GM18508 (cell line): ENCODE results near the gene SMIM10.
"Not testable (repeated sequence)": the region's sequence is repeated elsewhere in the genome, so short reads cannot be mapped to it uniquely, and the experiment has no call there.

Source experiments
- ATAC-seq: cut with Tn5 transposase; IDR thresholded peaks from one replicate; pipeline ENCODE4 v1.9.1; 2021; ENCODE audit warnings: moderate number of reproducible peaks; ENCODE audit not compliant: insufficient read depth, unreplicated experiment

Gene SMIM10

DNA sequence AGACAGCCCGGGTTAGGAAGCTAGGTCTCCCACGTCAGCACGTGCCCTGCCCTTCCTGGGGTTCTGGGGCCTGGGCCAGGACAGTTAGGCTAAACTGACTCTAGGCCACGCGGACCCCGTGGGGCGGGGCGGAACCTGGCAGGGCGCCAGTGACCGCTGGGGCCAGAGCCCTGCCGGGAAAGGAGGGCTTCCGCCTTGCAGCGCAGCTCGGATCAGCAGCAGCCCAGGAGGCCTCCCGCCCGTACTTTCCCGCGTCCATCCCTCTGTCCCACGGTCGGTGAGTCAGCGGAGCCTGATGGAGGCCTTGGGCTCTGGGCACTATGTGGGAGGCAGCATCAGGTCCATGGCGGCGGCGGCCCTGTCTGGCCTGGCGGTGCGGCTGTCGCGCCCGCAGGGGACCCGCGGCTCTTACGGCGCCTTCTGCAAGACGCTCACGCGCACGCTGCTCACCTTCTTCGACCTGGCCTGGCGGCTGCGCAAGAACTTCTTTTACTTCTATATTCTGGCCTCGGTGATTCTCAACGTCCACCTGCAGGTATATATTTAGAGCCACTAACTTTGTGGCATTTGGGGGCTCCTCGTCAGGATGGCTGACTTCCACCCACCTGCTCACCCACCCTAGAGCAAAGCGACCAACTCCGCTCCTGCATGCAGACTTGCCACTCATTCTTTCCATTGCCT lies at the start of gene SMIM10:
Gene SMIM10, plus strand, starts transcription at position 191 of the 681 bp plus-strand sequence. Its CDS starts 105 bp downstream, at position 296.
- no peak for ATAC-seq

DNA sequence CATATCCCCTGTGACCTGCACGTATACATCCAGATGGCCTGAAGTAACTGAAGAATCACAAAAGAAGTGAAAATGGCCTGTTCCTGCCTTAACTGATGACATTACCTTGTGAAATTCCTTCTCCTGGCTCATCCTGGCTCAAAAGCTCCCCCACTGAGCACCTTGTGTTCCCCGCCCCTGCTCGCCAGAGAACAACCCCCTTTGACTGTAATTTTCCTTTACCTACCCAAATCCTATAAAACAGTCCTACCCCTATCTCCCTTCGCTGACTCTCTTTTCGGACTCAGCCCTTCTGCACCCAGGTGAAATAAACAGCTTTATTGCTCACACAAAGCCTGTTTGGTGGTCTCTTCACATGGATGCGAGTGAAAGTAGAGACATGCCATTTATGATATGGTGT lies 44.4 kb upstream of the SMIM10 start:
- not testable (repeated sequence) for ATAC-seq

DNA sequence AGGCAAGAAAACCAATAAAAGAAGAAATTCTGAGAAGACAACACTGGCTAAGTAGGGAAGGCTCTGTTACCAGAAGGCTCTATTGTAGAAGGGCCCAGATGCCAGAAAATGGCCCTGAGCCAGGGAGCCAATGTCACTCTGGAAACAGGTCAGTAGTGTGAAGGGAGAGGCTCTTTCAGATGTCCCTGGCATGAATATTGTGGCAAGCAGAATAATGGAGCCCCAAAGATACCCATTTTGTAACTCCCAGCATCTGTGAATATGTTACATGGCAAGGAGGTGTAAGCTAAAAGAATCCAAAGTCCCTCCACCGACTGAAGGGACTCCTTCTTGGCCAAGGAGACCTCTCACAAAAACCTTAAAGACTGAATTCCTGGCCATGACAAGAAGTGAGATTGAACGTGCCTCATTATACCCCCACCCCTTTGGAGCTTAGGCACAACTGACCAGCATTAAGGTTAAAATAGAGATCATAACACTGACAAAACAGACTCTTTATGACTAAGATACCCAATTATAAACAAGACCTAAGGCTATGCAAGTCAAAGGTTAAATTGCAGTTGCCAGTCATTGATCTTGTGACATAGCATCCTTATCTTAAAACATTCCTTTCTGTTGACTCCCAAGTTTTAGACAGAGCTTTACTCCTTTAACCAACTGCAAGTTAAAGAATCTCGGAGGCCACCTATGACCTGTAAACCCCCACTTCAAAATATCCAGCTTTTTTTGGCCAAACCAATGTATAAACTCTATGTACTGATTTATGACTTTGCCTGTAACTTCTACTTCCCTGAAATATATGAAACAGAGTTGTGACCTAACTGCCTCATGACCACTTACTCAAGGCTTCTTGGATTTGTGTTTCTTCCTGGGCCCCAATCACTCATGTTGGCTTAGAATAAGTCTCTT lies 42.2 kb upstream of the SMIM10 start:
- no peak for ATAC-seq

DNA sequence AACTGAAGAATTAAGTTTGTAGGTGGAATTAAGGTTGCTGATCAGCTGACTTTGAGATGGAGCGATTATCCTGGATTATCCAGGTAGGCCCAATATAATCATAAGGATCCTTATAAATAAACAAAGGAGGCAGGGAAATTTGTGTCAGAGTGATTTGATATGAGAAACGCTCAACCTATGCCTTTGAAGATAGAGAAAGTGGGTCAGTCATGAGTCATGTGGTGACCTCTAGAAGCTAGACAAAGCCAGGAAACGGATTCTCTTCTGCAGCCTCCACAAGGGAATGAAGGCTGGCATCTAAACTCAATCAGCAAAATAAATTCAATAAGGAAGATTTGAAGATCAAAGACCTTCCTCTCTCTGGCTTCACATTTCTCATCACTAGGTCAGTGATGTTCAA lies 41.5 kb upstream of the SMIM10 start:
- no peak for ATAC-seq

DNA sequence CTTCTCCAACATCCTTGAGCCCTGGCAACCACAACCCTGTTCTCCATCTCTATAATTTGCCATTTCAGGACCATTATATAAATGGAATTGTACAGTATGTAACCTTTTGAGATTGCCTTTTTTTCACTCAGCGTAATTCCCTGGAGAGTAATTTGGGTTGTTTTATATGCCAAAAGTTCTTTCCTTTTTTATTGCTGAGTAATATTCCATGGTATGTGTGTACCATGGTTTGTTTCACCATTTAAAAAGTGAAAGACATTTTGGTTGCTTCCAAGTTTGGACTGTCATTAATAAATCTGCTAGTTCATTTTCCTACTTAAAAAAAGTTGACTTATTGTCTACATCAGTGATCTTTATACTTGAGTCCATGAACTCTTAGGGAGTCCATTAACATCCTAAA lies 33.0 kb upstream of the SMIM10 start:
- ATAC-seq: no peak

DNA sequence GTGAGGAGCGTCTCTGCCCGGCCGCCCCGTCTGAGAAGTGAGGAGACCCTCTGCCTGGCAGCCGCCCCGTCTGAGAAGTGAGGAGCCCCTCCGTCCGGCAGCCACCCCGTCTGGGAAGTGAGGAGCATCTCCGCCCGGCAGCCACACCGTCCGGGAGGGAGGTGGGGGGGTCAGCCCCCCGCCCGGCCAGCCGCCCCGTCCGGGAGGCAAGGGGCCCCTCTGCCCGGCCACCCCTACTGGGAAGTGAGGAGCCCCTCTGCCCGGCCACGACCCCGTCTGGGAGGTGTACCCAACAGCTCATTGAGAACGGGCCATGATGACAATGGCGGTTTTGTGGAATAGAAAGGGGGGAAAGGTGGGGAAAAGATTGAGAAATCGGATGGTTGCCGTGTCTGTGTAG lies 30.4 kb upstream of the SMIM10 start:
- ATAC-seq: not testable (repeated sequence)

DNA sequence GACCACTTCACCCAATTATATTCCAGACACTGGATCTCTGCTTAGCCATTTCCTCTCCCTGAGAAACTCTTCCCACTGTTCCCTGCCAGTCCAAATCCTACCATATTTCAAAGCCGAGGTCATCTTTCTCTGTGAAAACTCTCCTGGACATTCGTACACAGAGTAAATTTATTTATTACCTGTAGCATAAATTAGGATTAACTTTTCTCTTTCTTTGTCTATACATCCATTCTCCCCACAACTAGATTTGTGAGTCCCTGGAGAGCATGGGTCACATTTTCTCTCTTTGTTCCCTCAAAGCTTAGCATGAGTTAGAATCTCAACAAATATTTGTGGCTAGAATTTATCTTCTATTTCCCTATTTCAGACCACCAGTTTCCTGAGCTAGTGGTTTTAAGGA lies 27.8 kb upstream of the SMIM10 start:
- no peak for ATAC-seq

DNA sequence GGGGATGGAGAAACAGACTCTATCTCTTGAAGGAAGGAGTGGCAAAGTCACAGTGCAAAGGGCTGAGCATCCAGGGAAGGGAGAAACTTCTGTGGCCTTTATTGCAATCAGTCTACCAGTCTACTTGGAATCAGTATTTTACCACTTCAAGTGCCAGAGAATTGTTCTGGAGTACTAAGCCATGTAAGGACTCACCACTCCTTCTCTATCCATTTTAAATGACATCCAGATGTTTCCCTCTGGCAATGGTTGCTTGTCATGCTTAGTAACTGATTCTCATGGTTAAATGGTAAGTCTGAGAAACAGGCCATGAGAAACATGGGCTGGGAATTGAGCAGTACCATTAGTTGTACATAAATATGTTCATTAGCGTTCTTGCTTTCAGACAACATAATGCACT lies 21.1 kb upstream of the SMIM10 start:
- no peak for ATAC-seq

DNA sequence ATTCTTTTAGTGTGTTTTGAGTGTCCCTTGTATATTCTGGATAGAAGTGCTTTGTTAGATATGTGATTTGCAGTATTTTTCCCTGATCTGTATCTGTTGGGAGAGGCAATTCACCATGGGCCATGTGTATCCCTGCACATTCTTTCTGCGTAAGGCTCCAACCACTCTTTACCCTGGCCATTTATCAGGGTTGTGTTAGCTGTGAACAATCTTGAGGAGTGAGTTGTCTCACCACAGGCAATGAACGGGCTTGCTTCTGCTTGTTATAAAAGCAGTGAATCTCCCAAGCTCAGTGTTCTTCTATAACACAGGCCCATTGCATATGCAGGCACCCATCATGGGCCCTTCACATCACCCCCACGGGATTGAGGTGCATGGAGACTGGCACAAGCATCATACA lies 18.9 kb upstream of the SMIM10 start:
- ATAC-seq: no peak

DNA sequence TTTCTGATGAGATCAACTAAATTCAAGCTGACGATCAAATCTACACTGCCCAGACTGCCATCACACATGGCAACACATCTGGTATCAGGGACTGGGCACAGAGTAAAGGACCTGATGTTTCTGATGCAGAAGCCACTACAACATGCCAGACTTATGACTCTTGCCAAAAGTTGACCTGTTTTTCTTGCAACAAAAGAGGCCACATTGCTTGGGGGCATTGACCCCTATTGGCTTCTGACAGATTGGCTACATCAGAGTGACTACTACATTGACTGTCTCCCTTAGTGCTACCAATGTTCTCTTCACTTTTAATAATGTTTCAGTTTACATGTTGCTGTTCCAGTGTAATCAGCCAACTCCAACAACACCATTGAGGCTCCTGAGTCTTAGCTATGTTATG lies 15.3 kb upstream of the SMIM10 start:
- ATAC-seq: no peak

DNA sequence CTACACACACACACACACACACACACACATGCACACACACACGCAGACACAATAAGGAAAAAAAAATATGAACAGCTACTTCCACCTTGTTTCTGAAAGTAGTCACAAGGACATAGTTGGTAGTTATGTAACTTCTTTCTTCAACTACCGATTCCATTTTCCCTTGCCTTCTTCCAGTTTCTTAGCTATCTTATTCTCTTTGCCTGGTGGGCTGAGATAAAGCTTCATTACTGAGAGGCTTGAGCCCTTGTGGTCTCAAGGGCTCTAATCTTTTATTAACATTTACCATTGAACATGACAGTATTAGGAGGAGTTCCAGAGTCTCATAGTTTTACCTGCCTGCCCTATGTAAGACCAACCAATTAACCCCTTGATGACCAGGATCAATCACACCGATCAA lies 8.9 kb upstream of the SMIM10 start:
- ATAC-seq: no peak

DNA sequence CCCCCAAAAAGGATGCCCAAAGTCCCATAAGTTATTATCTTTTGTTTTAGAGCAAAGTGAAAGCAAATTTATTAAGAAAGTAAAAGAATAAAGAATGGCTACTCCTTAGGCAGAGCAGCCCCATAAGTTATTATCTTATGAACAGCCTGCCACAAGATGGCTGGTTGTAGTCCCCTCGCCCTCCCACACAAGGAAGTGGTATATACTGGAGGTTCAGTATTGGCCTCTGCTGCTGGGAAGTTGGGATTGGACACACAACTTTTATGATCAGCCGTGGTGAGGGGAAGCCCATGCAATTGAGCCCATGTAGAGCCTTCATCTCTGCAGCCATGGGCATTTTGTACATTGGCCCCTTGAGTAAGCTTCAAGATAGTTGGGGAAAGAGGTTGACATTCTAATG lies 8.0 kb upstream of the SMIM10 start:
- ATAC-seq: no peak

DNA sequence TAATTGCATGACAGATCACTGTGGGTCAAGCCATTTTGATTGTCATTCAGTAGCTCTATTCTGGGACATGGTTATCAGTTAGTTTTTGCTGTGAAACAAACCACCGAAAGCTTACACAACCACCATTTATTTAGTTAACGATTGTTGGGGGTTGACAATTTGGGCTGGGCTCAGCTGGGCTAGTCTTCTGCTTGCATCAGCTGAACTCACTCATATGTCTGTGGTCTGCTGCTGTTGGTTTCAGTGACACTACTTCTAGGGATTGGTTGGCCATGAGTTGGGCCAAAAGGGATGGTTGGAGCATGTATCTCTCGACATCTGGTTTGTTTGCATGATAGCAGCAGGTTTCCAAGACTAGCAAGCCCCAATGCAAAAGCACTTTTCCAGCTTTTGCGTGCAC lies 5.3 kb upstream of the SMIM10 start:
- ATAC-seq: no peak

DNA sequence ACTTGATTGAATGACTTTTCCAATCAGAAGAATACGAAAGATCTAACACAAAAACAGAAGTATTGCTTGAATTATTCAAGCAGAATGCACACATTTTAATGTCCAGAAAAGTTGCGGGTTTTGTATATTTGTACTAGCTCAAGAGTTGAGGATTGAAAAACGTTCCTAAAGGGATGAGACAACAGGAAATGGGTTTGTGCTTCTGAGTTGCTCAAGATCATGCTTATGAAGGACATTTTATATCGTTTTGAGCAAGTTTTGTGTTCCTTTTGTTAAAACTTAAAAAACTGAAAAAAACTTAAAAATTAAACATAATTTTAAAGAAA lies 353 bp upstream of the SMIM10 start:
- ATAC-seq: no peak

DNA sequence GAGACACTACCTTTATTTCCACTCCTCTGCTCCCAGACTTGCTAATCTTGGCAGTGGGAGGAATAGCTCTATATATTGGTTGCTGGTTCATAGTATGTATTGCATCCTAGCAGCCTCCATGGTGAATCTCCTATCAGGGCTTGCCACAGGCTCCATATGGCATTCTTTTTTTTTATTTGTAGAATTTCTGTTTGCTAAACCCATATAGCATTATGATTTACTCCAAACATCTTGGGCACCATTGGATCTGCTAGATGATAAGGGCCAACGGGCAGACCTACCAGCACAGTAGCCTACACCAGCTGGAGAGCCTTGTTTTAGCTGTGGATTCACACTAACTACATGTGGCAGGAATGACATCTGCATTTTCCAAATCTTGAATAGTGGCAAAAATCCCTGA lies 6.9 kb downstream of the SMIM10 start:
- no peak for ATAC-seq

DNA sequence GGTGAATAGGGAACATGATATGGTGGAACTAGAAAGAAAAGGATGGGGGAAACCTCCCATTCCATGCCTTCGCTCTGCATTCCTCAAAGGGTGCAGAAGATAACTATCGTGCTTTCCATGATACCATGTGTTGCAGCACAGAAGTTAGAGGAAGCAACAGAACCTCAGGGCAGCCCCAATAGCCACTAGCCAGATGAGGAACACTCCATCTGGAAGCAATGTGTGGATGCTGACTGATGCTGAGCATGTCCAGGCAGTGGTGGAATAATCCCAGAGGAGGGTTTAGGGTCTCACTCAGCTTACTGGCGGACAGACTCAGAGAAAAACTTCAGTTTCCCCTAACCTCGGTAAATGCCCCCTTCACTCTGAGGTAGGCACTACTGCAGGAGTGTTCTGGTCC lies 7.5 kb downstream of the SMIM10 start:
- ATAC-seq: no peak

DNA sequence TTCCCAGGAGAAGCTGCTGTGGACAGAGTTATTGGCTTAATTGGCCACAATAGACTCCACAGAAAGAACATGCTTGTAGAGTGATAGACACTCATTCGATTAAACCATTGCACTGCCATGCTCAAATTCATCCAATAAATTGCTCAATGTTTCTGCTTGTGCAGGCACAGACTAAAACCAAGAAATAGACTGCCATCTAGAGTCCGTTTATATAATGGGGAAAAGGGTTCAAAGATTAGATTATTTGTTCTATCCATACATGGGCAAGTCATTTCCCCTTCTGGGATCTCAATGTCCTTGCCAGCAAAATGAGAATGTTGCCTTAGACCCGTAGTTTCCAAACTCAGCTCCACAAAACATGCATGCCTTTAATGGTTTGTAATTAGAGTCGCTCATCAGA lies 8.7 kb downstream of the SMIM10 start:
- no peak for ATAC-seq

DNA sequence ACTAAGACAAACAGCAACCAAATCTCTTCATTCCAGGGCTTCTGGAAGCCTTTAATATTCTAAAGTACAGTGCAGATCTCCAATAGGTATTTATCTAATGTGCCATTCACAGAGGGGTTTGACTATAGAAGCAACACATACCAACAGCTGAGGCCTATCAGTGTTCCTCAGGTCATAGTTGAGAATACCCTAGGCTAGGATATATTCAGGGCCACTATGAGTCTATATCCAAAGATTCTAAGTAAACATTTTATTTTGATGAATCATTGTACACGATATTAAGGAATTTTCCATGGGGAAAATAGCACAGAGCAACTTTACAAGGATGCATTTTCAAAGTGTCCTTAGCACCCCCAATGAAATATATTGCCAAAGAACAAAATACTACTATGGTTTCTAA lies 9.7 kb downstream of the SMIM10 start:
- ATAC-seq: no peak

DNA sequence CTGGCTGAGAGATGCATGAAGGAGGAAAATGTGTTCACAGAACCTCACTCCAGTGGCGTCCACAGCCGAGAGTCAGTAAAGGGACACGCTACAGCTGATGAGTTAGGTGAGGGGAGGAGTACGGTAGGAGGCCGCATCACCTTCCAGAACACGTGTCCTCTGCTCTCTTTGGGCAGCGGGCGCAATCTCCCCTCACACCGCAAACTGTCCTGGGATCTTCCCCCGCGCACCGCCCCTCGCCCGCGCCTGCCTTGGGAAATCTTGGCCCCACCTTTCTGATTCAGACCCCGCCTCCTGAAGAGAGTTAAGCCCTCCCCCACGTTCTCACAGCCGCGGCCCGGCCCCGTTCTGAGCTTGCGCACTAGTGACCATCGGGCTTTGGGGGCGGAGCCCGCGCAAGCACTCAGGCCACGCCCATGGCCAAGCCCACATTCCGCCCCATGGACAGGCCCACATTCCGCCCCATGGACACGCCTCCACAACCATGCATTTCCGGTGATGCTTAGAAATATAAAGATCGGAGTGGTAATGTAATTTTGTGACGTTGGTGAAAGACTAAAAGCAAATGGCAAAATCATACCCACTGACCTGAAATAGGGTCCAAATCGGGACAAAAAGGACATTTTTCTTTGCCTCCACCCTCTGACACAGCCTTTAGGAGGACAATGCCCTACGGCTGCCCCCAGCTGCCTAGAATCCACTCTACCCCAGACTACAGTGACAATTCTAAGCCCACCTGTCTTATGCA lies 13.3 kb downstream of the SMIM10 start:
- ATAC-seq: no peak

DNA sequence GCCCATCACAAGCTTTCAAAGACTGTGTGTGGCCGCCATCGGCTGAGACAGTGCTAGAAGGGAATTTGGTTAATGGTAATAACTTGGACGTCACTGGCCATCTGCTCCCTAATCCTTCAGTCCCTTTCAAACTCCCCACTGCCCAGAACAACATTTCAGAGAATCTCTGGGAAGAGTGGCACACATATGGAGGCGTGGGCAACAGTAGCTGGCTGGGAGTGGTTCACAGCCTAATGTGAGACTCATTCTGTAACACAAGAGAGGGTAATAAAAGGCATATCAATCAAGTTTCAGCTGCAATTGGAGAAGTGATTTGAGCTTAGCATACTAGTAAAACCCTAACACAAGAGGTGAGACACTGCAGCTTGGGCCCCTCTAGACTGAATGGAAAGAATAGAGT lies 15.4 kb downstream of the SMIM10 start:
- no peak for ATAC-seq

DNA sequence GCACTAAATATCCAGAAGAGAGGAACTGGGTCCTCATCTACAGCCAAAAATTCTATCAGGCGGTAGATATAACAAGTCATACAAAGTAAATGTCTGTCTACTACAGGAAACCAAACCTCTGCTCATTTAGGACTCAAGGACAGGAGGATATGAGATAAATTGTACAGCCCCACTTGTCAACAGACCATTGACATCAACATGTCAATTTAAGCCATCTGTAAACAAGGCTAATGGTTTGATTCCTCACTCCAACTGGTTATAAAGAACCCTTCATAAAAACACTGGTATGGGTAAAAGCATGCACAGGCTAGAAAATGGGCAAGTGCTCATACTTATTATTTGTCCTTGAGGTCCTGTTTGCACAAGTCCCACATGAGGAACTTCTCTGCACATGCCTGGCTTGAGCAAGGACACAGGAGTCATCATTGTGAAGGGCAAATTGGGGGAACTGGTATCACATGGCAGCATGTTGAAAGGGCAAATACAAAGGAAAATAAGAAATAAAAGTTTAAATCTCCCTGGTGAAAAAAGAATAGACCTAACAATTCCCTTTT lies 18.3 kb downstream of the SMIM10 start:
- no peak for ATAC-seq
